ENCODE data around the gene NELL2. TPM values are rescaled to one million over a fixed set of nuclear protein-coding genes. Genes with fewer than 3 reads are reported as not detected.

NELL2 gene
- total and polyA plus RNA-seq, 9 of the 15 experiments (the other 6 are each of a cell fraction or from before 2014, with no cell fraction given), result 0.32 to 1.1 (median 0.53) TPM

DNA sequence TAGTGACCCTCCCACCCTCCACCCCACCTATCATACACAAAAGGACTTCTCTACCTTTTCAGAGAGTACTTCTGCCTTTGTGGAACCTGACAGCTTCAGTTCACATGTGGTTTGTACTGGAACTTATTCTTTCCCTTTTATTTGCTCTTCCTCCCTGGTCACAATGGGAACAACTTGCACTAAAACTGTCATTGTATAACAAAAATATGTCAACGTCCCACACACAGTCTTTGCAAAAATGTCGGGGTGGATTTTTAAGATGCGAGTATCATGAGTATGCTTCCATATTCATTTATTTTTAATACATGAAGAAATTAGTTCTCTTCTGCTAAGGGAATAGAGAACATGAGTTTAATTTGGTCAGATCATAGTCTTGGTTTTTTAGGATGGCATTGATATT is 45.6 kb upstream of the NELL2 start:
- ATAC-seq (no peak), DNase-seq (ENCODE audit: extremely low read depth in 1 of 4, low spot score in 3 of 4) (no peak), FAIRE-seq (no peak)
- intact Hi-C loops (cut with micrococcal nuclease), result no loop called here
- ChIA-PET POLR2A (no interaction called here), CTCF (ENCODE audit: low intra/inter-chr PET ratio) (no interaction called here)
- H3K79me2 ChIP-seq (ENCODE audit: control insufficient read depth, insufficient read depth, low read length), result no peaks in the 10 kb centered on the region
- H4K20me1 ChIP-seq (replicated peaks; ENCODE audit: control insufficient read depth, insufficient read depth, low read length), result no peaks in the 10 kb centered on the region
- H3K27ac ChIP-seq (ENCODE audit: extremely low read depth, low read depth, low read length), result no peak overlapping the region
- H3K9me3 ChIP-seq (replicated peaks; ENCODE audit: control insufficient read depth, insufficient read depth, low read depth, low read length), result no peaks in the 10 kb centered on the region
- no peak overlapping the region for H3K9ac ChIP-seq (ENCODE audit: insufficient read depth in 1 of 2, low read depth in 2 of 2, low read length in 2 of 2)
- 0% methylated on average over 3 of the region's 3 CpGs for WGBS (ENCODE audit: insufficient coverage, low coverage, missing lambda C conversion rate)
- H3K36me3 ChIP-seq (ENCODE audit: control insufficient read depth, insufficient read depth, low read length), result no peaks in the 10 kb centered on the region
- H3K4me1 ChIP-seq (replicated peaks in 1 of 2; ENCODE audit: control insufficient read depth in 2 of 2, insufficient read depth in 2 of 2, low read length in 2 of 2), result no peaks in the 10 kb centered on the region
- no peaks in the 10 kb centered on the region for H3K9me1 ChIP-seq (ENCODE audit: control insufficient read depth, insufficient read depth, low read length)
- H3K27me3 ChIP-seq (ENCODE audit: control insufficient read depth in 2 of 2, insufficient read depth in 2 of 2, low read length in 2 of 2), result no peaks in the 10 kb centered on the region
- no TSS peak for BruUV-seq (replicated peaks)
- in situ Hi-C loops (cut with MboI), result no loop called here
- no peak overlapping the region for H3K4me2 ChIP-seq (ENCODE audit: insufficient read depth, low read length)
- no peak overlapping the region for H3K4me3 ChIP-seq
- TF ChIP-seq MAZ (CRISPR knock-in tag; conservative IDR thresholded peaks at IDR 0.05 in 1 of 2, IDR thresholded peaks at IDR 0.05 in 1 of 2) (no peak), ZNF395 (CRISPR knock-in tag; IDR thresholded peaks at IDR 0.05) (no peak), HNRNPK (IDR thresholded peaks at IDR 0.05; ENCODE audit: low read depth, low read length, poor library complexity, severe bottlenecking) (no peak), ZBTB34 (CRISPR knock-in tag; IDR thresholded peaks at IDR 0.05) (no peak), EWSR1 (IDR thresholded peaks at IDR 0.05; ENCODE audit: borderline replicate concordance, low read depth, partially characterized antibody) (no peak), SMARCA5 (IDR thresholded peaks at IDR 0.05) (no peak), HOMEZ (CRISPR knock-in tag; IDR thresholded peaks at IDR 0.05) (no peak), ZNF766 (CRISPR knock-in tag; conservative IDR thresholded peaks at IDR 0.05) (no peak), TCF7L2 (IDR thresholded peaks at IDR 0.05; ENCODE audit: low read depth, low read length) (no peak), CC2D1A (IDR thresholded peaks at IDR 0.05) (no peak), NR2F6 (CRISPR knock-in tag; IDR thresholded peaks at IDR 0.05) (no peak), DEAF1 (CRISPR knock-in tag; IDR thresholded peaks at IDR 0.05) (no peak)
- no peak overlapping the region for H2AFZ ChIP-seq (ENCODE audit: low read depth, low read length)

All from K562 (cell line).